Activated T-helper 1 cell treated with anti-CD3 and anti-CD28 coated beads, Interleukin-12 subunit alpha, Interleukin-12 subunit beta, Interleukin-2, Interleukin-4 antibody, amounts not matched to agents 30 ng/mL and 10 ng/mL and 1 ng/mL, durations not matched to agents 14 hours and 24 hours and 36 hours (primary cell): ENCODE measurements around the gene DOCK6. TPM values are rescaled to one million over a fixed set of nuclear protein-coding genes. Genes with fewer than 3 reads are reported as not detected.

ENCODE experiments used
- DNase-seq: peaks from one replicate; pipeline ENCODE4 v3.0.0; 2021; ENCODE audit warnings: low spot score
- H3K27ac Mint-ChIP-seq: one replicate; pipeline ENCODE4 v1.8.0; 2021; ENCODE audit warnings: mild to moderate bottlenecking, mixed read lengths
- H3K27me3 Mint-ChIP-seq: one replicate; pipeline ENCODE4 v1.8.0; 2022; ENCODE audit warnings: mild to moderate bottlenecking, moderate library complexity, mixed read lengths; ENCODE audit not compliant: insufficient read depth
- H3K36me3 Mint-ChIP-seq: one replicate; pipeline ENCODE4 v1.8.0; 2021; ENCODE audit warnings: low read depth, mixed read lengths
- H3K4me1 Mint-ChIP-seq: one replicate; pipeline ENCODE4 v1.8.0; 2021; ENCODE audit warnings: low read depth, mixed read lengths
- H3K4me3 Mint-ChIP-seq: one replicate; pipeline ENCODE4 v1.8.0; 2021; ENCODE audit warnings: mild to moderate bottlenecking, moderate library complexity, mixed read lengths
- H3K9me3 Mint-ChIP-seq: one replicate; pipeline ENCODE4 v1.8.0; 2021; ENCODE audit warnings: mixed read lengths
- intact Hi-C: fragments of 100-400 bp; cut with micrococcal nuclease; formaldehyde crosslinking; loops from one replicate; pipeline ENCODE4 v1.15.1; 2024
- total RNA-seq: library from RNA; stranded (reverse); gene quantifications from 2 replicates; pipeline ENCODE4 v1.2.3, GENCODE V29; 2022

Gene DOCK6, protein sequence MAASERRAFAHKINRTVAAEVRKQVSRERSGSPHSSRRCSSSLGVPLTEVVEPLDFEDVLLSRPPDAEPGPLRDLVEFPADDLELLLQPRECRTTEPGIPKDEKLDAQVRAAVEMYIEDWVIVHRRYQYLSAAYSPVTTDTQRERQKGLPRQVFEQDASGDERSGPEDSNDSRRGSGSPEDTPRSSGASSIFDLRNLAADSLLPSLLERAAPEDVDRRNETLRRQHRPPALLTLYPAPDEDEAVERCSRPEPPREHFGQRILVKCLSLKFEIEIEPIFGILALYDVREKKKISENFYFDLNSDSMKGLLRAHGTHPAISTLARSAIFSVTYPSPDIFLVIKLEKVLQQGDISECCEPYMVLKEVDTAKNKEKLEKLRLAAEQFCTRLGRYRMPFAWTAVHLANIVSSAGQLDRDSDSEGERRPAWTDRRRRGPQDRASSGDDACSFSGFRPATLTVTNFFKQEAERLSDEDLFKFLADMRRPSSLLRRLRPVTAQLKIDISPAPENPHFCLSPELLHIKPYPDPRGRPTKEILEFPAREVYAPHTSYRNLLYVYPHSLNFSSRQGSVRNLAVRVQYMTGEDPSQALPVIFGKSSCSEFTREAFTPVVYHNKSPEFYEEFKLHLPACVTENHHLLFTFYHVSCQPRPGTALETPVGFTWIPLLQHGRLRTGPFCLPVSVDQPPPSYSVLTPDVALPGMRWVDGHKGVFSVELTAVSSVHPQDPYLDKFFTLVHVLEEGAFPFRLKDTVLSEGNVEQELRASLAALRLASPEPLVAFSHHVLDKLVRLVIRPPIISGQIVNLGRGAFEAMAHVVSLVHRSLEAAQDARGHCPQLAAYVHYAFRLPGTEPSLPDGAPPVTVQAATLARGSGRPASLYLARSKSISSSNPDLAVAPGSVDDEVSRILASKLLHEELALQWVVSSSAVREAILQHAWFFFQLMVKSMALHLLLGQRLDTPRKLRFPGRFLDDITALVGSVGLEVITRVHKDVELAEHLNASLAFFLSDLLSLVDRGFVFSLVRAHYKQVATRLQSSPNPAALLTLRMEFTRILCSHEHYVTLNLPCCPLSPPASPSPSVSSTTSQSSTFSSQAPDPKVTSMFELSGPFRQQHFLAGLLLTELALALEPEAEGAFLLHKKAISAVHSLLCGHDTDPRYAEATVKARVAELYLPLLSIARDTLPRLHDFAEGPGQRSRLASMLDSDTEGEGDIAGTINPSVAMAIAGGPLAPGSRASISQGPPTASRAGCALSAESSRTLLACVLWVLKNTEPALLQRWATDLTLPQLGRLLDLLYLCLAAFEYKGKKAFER (N-terminal part only)
- 1.1 and 1.2 TPM in 2 replicates for total RNA-seq

GRCh38 chr19:11261971-11262839, at the start of gene DOCK6:
DOCK6 (minus strand) TSS chr19:11262524; CDS start chr19:11262440, 84 bp downstream.
- H3K4me3 Mint-ChIP-seq = peak within 1 kb of the TSS; percentile 75
- intact Hi-C loops = no loop called here
- H3K27me3 Mint-ChIP-seq = peaks cover 47% of the 10 kb centered on the region
- H3K4me1 Mint-ChIP-seq = no peaks in the 10 kb centered on the region
- no peaks in the 10 kb centered on the region for H3K36me3 Mint-ChIP-seq
- no peaks in the 10 kb centered on the region for H3K9me3 Mint-ChIP-seq
- no peak within 1 kb of the TSS for H3K27ac Mint-ChIP-seq
- DNase-seq = no peak

DNA sequence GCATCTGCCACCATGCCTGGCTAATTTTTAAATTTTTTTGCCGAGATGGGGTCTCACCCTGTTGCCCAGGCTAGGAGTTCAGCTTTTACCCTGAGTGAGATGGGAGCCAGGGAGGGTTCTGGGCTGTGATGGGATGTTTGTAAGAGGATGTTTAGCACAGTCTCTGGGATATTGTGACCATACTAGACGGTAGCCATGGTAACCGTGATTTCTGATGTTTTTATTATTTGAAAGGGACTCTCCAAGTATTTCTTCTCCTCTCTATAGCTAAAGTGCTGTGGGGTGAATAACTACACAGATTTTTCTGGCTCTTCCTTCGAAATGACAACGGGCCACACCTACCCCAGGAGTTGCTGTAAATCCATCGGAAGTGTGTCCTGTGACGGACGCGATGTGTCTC, 44.0 kb upstream of the DOCK6 start:
- peaks cover 5% of the 10 kb centered on the region for H3K27me3 Mint-ChIP-seq
- H3K36me3 Mint-ChIP-seq = no peaks in the 10 kb centered on the region
- H3K4me3 Mint-ChIP-seq = no peak overlapping the region
- no peak overlapping the region for H3K27ac Mint-ChIP-seq
- DNase-seq = no peak
- intact Hi-C loops = no loop called here
- H3K9me3 Mint-ChIP-seq = no peaks in the 10 kb centered on the region
- H3K4me1 Mint-ChIP-seq = no peaks in the 10 kb centered on the region

DNA sequence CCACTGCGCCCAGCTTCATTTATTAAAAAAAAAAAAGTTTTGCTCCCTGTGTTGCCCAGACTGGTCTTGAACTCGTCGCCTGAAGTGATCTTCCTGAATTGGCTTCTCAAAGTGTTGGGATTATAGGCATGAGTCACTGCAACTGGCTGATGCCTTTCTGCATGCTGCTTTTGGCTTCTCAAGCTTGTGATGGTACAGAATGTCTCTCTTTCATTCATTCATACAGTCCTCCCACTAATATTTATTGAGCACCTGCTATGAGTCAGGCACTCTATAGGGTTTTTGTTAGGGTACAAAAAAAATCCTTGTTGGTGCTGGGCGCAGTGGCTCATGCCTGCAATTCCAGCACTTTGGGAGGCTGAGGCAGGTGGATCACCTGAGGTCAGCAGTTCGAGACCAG, 42.6 kb upstream of the DOCK6 start:
- intact Hi-C loops = no loop called here
- Mint-ChIP-seq H3K9me3 (no peaks in the 10 kb centered on the region), H3K4me1 (no peaks in the 10 kb centered on the region), H3K36me3 (no peaks in the 10 kb centered on the region), H3K27me3 (peaks cover 8% of the 10 kb centered on the region), H3K4me3 (no peak overlapping the region), H3K27ac (no peak overlapping the region)
- DNase-seq = no peak

- H3K27me3 Mint-ChIP-seq = peaks cover 9% of the 10 kb centered on the region
- no peak overlapping the region for H3K4me3 Mint-ChIP-seq
- H3K36me3 Mint-ChIP-seq = no peaks in the 10 kb centered on the region
- no peak for DNase-seq
- H3K9me3 Mint-ChIP-seq = no peaks in the 10 kb centered on the region
- intact Hi-C loops = no loop called here
- H3K27ac Mint-ChIP-seq = no peak overlapping the region
- H3K4me1 Mint-ChIP-seq = no peaks in the 10 kb centered on the region
Observed at GRCh38 chr19:11300811-11301120, 38.4 kb upstream of the DOCK6 start.

DNA sequence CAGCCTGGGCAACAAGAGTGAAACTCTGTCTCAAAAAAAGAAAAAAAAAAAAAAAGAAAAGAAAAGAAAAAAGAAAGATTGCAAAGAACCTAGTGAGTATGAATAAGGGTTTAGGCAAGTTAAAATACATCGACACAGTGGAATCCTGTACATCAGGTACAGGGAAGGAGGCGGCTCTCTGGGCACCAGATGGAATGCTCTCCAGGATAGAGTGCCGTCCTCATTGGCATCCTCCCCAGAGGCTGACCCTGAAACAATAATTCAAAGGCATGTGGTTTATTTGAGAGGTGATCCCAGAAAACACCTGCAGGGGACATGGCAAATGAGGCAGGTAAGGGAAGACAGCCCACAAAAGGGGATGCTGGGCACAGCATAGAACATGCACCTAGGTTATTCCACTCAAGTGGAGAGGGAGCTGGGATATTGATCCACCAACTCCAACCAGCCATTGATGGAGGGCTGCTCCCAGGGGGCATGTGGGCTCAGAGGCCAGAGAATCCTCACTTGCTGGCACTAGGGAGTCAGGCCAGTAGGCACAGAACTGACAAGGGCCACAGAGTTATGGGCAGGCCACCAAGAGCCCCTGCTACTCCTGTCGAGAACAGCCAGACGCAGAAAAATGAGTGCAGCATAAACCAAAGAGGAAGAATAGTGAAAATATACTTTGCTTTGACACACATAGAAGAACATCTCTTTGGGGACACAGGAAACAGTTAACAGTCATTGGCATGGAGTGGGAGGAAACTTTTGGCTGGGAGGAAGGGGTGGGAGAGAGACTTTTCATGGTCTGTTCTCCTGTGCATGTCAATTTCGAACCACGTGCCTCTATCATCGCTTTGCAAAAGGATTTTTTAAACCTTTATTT, 37.9 kb upstream of the DOCK6 start:
- Mint-ChIP-seq H3K4me3 (no peak overlapping the region), H3K27me3 (peaks cover 12% of the 10 kb centered on the region)
- intact Hi-C loops = no loop called here

GRCh38 chr19:11296264-11296663, 33.9 kb upstream of the DOCK6 start:
- Mint-ChIP-seq H3K36me3 (no peaks in the 10 kb centered on the region), H3K4me3 (no peak overlapping the region), H3K27ac (no peak overlapping the region), H3K4me1 (peaks cover 10% of the 10 kb centered on the region), H3K9me3 (no peaks in the 10 kb centered on the region), H3K27me3 (peaks cover 20% of the 10 kb centered on the region)
- DNase-seq = no peak
- intact Hi-C loops = no loop called here

More for the DNA sequence above, 37.9 kb upstream of the DOCK6 start:
- Mint-ChIP-seq H3K36me3 (no peaks in the 10 kb centered on the region), H3K27ac (no peak overlapping the region), H3K9me3 (no peaks in the 10 kb centered on the region), H3K4me1 (no peaks in the 10 kb centered on the region)
- no peak for DNase-seq

DNA sequence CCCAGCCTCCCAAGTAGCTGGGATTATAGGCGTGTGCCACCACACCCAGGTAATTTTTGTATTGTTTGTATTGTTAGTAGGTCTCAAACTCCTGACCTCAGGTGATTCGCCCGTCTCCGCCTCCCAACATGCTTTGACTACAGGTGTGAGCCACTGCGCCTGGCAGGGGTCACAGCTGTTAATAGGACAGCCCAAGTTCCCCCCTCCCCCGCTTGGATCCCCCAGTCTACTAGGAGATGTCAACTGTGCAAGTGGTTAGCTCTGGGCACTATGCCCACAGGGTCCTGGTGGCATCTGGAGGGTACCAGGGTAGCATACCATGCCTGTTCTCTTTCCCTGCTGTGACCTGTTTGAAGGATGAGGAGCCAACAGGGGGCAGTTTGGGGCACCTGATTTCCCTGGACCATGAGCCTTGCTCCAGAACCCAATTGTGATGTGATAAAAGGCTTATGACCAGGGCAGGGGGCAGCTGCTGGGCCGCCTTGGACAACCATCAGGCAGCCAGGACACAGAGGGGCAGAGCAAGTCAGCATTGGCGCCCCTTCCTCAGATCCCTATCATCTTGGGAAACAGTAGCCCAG, 33.4 kb upstream of the DOCK6 start, which contains the start of gene TSPAN16:
TSS of gene TSPAN16 (plus strand) at position 496 of the 581 bp plus-strand sequence. CDS start 138 bp downstream, outside the sequence.
- Mint-ChIP-seq H3K4me3 (no peak within 1 kb of the TSS), H3K4me1 (peaks cover 10% of the 10 kb centered on the region), H3K27me3 (peaks cover 20% of the 10 kb centered on the region), H3K27ac (no peak within 1 kb of the TSS), H3K9me3 (no peaks in the 10 kb centered on the region), H3K36me3 (no peaks in the 10 kb centered on the region)
- intact Hi-C loops = loop anchor here (2.0 kb wide), 1 partner anchor 291 kb away; no protein-coding TSS in a partner anchor
- DNase-seq = no peak

- no peaks in the 10 kb centered on the region for H3K9me3 Mint-ChIP-seq
Observed at GRCh38 chr19:11295180-11295579, 32.9 kb upstream of the DOCK6 start.

DNA sequence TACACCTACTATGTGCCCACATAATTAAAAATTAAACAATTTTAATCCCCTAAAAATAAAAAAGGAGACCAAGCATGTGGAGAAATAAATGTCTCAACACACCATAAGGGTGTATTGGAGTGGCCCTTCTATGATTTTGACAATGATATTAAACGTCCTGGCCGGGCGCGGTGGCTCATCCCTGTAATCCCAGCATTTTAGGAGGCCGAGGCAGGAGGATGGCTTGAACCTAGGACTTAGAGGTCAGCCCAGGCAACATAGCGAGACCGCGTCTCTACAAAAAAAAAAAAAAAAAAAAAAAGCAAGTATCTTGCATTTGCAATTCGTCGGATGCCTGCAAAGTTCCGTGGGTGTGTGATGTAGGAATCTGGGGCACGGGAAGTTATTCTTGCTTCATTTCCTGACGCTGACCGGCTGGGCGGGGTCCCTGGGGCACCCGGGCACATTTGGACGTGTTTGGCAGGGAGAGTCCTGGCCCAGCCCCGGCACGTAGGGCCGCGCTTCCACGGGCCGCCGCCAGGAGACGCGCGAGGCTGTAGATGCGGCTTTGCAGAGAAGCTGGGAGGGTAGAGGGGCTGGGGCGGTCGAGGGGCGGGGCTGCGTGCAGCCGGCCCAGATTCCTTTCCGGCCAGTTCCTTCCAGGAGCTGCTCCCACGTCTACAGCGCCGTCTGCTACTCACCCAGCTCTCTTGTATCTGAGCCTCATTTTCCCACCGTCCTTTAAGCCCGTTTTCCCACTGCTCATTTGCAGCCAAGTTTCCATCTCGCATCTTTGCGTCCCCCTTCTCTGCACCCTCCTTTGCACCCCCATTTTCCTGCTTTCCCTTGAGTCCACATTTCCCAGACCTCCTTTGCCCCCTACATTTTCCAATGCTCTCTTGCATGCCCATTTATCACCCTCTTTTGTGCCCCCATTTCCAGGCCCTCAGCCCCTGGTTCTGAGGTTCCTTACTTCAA, 31.4 kb upstream of the DOCK6 start:
- Mint-ChIP-seq H3K27ac (no peak overlapping the region), H3K27me3 (peaks cover 20% of the 10 kb centered on the region), H3K4me3 (peak overlapping the region; percentile 49), H3K4me1 (peaks cover 10% of the 10 kb centered on the region), H3K36me3 (no peaks in the 10 kb centered on the region), H3K9me3 (no peaks in the 10 kb centered on the region)
- peak; percentile 72 for DNase-seq
- intact Hi-C loops = loop anchor here (1.0 to 5.0 kb wide), 5 partner anchors 54 to 293 kb away; partner anchors contain the start of genes CCDC159, ODAD3, PRKCSH and SWSAP1

More at GRCh38 chr19:11295180-11295579, 32.9 kb upstream of the DOCK6 start:
- Mint-ChIP-seq H3K4me3 (no peak overlapping the region), H3K4me1 (peaks cover 10% of the 10 kb centered on the region), H3K27me3 (peaks cover 17% of the 10 kb centered on the region), H3K36me3 (no peaks in the 10 kb centered on the region), H3K27ac (no peak overlapping the region)
- intact Hi-C loops = loop anchor here (2.0 kb wide), 1 partner anchor 292 kb away; no protein-coding TSS in a partner anchor
- DNase-seq = no peak

DNA sequence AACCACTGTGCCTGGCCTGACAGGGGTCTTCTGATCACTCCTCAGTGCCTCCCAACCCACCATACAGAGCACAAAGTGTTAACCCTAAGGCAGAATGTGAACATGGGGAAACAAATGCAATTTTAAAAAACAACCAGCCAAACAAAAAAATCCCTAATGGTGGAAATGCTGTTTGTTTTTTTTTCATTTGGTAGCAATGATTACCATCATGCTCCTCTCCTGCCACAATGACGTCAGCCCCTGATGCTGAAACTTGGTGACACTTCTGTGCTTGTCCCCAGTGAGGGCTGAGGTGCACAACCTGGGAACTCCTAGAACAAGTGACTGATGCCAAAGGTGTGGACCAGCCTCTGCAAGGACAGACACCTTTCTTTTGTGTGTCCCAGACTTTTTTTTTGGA, 29.7 kb upstream of the DOCK6 start:
- no peak for DNase-seq
- Mint-ChIP-seq H3K9me3 (no peaks in the 10 kb centered on the region), H3K27ac (no peak overlapping the region), H3K4me3 (no peak overlapping the region), H3K36me3 (no peaks in the 10 kb centered on the region), H3K4me1 (peaks cover 10% of the 10 kb centered on the region), H3K27me3 (peaks cover 31% of the 10 kb centered on the region)
- intact Hi-C loops = loop anchor here (2.0 to 5.0 kb wide), 2 partner anchors 55 to 83 kb away; partner anchors contain the start of genes CCDC159, SWSAP1 and TMEM205
